ENCODE data around the gene CIB2.
A peak's percentile ranks its signal among the peaks of the same experiment; 100 is the strongest.

CIB2 gene

DNA sequence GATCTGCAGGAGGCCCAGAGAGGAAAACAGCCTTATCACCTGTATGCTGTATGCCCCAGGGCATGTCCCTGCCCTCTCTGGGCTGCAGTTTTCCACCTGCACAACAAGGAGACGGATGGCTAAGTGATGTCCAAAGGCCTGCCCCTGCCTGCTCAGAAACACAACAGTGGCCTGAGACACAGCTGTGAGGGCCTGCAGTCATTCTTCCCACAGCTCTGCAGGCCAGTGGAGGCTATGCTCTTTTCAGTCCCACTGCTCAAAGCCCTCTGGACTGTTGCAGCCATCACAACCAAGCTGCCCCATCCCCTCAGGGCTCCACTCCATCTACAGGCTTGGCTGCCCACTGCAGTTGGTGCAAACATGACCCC lies 48.5 kb downstream of the CIB2 start:
- DNase-seq = no peak

DNA sequence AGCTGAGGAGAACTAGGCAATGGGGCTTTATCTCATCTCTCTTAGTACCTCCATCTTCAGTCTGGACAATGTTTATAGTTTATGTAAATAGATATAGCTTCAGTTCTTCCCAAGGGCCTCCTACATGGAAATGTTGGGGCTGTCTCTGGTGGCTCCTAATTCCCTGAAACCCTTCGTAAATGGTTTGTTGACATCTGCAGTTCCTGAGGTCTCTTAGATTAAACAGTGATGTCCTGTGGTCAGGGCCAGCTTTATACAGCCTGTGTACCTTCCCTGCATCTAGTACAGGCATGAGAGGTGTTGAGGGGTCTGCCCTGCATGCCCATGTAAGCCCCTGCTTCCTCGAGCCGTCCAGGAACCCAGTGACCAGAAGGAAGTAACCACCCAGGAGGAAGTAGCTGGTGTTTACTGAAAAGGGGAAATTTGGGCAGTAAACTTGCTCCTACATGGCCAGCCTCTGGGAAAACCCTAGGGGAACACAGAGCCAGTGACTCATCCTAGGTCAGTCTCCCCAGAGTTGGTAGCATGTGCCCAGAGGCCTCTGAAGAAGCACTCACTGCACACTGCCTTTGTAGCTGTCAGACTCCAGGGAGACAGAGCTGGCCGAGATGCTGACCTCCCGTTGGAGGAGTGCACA lies 49.0 kb downstream of the CIB2 start:
- no peak for DNase-seq

DNA sequence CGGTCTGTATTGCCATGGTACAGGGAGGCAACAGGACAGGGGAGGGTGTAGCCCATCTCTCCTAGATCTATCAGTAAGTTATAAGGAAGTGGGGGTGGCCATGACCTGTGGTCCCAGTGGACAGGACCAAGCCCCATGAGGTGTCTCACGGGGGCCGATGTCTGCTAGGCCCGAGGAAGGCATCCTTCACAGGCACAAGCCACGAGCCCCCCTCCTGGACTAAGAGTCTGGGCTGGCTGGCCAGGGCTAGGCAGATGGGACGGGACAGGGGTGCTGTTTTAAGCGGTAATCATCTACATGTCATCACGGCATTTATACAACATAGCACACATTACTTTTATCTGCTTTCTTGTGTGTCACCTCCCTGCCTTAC lies 51.2 kb downstream of the CIB2 start:
- no peak for DNase-seq

DNA sequence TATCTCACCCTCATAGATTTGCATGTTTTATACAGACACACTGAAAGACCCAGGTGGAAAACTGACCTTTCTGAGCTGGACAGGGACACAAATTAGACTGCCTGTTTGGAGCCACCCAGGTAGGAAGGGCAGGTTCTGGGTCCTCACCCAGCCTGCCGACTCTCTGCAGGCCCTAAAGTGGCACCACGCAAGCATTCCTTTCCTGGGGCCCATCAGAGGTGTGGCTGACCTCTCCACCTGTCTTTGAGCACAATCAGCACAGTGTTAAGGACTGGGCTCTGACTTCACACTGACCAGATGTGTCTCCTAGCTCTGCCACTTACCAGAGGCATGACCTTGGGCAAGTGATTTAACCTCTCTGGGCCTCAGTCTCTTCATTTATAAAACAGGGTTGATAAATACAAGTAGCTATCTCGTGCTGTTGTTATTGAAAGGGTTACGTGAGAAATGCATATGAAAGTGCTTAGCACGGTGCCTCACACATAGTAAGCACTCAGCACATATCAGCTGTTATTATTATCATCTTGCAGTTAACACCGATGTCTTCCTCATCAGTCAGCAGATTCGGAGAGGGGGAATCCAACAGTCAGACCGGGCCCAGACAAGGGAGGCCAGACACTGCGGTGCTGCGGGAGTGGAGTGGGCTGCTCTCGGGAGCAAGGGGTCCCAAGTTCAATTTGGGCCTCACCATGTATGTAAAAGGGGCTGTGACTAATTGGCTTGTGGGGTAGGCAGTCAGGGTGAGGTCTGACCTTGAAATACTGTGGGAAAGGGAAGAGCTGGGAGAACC lies 51.8 kb downstream of the CIB2 start:
- no peak for DNase-seq

DNA sequence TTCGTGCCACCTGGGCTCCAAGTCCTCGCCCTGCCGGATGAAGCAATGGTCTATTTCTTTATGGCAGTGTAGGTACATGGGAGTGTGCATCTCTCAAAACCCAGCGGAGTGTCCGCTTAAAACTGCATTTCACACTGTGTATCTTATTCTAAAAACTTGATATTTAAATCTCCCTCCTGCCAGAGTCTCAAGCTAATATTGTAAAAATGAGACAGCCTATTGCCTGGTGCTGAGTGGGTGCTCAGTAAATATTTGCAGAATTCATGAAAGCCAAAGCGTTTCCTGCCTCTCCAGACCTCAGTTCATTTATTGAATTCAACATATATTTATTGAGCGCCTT lies 53.4 kb downstream of the CIB2 start:
- no peak for DNase-seq

DNA sequence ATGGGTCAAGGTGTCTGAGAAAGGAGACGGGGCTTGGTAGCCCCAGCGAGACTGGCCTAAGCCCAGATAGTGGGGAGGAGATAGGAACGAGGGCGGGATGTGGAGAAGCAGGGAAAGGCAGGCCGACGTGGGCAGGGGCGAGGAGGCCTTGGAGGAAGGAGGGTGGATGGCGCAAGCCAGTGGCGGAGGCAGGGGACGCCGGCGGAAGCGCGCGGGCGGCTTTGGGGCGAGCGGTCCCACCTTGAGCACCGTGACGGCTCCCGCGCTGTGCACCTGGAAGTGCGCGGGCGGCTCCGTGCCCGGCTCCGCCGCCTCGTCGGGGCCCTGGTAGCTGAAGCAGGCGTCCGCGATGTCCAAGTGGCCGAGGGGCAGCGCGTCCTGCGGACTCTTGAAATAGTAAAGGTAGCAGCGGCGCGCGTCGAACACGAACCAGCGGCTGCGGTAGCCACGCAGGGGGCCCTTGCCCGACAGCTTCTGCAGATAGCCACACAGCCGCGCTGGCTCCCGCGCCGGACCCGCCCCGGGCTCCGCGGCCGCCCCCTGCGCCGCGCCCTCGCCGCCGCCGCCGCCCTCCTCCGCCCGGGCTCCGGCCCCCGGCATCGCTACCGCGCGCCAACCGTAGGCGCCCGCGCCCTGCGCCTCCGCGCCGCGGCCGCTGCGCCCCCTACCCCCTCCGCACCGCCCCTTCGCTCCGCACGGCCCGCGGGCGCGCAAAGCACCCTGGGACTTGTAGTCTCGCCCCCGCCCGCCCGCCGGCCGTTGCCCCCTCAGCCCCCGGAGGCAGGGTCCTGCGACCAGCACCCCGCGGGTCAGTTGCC lies 54.0 kb downstream of the CIB2 start, which contains the start of gene TBC1D2B:
TSS of gene TBC1D2B (minus strand) at position 659 of the 818 bp plus-strand sequence. CDS start at position 600, 59 bp downstream.
- DNase-seq = peak; percentile 58

DNA sequence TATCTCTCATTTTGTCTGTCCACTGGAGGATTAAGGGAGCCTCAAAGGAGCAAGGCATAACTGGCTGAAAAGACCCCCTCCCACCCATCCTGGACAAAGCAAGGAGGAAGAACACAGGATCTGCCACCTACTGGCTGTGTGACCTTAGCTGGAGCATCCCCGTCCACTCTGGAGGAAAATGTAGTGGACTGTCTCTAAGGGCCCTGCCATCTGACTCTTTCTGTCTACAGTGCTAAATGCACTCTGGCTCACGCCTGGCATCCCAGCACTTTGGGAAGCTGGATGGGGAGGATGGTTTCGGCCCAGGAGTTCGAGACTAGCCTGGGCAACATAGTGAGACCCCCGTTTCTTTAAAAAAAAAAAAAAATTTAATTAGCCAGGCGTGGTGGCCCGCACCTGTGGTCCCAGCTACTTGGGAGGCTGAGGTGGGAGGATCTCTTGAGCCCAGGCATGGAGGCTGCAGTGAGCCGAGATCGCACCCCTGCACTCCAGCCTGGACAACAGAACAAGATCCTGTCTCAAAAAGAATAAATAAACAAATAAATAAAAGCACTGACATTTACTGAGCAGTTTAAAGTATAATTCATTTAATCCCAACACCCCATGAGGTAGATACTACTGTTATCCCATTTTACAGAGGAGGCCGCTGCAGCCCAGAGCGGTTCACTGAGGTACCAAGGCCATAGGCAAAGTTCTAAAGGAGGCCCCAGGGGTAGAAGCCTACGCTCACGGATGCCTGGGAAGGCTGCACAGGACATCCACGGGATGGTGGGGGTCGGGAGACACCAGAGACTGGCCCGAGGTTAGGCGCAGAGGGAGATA lies 54.8 kb downstream of the CIB2 start:
- no peak for DNase-seq

DNA sequence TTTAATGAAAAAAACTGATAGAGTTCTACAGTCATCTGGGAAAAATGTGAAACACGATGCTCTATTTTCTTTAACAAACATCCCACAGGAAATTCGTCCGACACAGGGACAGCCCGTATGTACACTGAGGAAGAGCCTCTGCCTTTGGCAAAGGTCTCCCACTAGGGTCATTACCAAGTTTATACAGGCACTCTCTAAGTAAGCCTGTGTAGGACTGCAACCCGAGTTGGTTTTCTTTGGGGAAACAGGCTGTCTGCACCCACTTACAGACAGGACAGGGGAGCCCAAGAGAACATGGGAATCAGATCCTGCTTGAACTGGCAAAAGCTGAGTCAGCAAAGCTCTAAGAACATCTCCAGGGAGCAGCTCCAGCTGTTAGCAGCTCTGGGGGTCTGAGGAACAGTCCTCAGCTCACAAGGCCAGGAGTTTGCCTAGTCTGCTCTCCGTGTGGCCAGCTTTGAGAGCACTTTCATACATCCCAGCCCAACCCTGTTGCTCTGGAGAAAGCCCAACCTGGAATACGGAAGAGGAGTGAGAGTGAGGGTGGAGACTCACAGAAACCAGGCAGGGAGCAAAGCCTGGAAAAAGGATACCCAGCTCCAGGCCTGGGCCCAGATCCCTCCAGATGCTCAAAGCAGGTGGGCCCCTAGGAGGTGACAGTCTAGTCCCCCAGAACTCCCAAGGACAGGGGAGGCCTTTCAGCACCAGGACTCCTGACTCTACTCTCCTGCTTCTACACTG lies 55.6 kb downstream of the CIB2 start:
- peak; percentile 81 for DNase-seq

DNA sequence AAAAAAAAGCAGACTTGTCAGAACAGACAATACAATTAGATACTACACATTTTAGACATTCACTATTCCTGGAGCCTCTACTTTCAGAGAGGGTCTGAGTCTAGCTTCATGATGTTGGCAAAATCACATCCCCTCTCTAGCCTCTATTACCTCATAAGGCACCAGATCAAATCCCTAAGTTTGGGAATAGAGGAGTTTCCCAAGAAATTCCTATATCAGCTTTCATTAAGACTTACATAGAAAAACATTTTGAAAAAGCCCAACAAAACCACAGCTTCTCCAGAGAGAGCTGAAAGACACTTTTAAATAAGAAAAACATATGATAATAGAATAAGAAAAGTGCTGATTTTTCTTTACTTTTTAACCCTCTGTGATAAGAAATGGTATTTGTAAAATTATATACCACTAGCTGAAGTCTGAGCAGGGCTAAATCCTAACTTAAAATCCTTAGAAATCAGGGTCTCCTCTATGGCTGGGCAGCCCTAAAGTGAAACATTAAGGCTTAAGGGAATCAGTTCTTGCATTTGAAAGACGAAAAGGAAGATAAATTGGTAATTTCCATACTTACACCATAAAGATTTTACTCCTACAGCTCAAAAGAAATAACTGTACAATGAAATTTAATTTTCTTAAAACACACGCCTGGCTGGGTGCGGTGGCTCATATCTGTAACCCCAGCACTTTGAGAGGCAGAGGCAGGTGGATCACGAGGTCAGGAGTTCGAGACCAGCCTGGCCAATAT lies 58.0 kb downstream of the CIB2 start:
- no peak for DNase-seq

DNA sequence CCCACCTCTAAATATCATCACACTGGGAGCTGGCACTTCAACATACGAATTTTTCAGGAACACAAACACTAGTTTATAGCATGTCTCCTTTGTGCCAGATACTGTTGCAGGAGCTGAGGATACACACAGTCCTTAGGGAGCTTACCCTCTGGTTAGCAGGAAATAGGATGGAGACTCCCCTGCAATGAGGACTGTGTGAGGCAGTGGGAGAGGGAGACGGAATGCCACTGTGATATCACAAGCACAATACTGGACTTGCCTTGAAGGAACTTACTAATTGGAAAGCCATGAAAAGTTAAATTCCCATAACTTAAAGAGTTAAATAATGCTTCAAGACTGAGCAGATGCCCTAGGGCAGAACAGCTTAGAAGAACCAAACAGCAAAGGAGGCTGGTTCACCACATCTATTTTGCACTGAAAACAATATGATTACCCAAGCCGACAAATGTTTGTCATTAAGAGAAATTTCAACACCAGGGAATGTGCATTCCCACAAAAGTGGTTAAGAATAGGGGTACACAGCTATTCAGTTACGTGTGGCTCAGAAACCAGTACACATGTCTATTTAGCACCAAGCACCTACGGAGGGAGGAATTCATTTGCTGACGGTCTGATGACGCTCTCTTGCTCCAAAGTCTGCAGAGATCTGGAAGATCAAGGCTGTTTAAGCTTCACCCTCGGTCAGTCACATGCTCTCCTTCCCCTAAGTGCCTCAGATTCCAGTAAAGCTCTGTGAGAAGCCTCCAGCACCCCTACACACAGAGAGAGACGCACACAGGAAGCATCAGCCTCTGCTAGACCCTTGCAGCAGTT lies 59.0 kb downstream of the CIB2 start:
- no peak for DNase-seq

DNA sequence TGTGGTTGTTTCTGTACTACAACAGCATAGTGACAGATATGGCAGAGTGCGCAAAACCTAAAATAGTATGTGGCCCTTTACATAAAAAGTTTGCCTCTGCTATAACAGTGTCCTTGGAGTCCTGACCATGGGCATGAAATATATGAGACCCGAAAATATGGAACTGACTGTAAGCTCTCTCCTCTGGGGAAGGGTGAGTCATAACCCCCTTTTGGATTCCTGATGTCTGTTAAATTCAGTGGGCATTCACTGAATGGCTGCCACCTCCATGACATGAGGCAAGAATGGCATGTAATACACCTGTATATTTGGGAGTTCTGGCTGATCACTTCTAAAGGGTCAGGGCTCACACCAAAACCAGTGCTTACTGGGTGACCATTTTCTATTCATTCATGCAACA lies 59.9 kb downstream of the CIB2 start:
- no peak for DNase-seq

DNA sequence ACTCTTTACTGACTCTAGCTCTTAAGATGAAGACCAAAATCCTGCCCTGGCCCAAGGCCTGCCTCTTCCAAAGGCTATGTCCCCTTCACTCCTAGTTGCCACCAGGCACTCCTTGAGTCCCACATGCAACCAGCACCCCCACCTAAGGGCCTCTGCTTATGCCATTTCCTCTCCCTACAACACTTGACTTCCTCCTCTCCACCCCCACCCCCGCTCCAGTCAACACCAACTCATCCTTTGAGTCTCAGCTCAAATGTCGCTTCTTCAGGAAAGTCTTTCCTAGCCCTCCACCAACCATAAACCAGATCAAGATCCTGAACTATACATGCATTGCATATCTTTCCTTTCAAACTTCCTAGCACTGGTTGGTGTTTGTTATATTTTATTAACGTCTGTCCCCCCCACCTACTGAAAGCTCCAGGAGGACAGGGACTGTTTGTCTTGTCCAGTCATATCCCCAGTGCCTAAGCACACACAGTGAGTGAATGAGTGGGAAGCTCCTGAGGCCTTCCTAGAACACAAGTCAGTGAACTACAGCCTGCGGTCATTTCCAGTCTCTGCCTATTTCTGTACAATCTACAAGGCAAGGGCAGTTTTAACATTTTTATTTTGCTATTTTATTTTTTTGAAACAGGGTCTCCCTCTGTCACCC lies 61.1 kb downstream of the CIB2 start:
- DNase-seq = no peak

DNA sequence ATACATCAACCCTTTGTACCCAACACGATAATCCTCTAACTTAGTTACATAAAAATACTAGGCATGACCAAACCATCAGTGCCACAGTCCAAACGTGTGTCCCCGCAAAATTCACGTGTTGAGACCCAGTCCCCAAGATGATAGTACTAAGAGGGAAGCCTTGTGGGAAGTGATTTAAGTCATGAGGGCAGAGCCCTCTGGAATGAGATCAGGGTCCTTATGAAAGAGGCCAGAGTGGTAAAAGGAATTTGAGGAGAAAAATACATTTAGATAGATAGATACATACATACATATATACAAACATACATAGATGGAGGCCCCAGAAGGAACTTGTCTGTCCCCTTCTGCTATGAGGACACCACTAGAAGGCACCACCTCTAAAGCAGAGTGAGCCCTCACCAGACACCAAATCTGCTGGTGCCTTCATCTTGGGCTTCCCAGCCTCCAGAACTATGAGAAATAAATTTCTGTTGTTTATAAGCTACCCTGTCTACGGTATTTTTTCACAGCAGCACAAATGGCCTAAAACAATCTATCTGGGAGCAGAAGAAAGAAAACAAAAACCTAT lies 61.7 kb downstream of the CIB2 start:
- DNase-seq = no peak

DNA sequence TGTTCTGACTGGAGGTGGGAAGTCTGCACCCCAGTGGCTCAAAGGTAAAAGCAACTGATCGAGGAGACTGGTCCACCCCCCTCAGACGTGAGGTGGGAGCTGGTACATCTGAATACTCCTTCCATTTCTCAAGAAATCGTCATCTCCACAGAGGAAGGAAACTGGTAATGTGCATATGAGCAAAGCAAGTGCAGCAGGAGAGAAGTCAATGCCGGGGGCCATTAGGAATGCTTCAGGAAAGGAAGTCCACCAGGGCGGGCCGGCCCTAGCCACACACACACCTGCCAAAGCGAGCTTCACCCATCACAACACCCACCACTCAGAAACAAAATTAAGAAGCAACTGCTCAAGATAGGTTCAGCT lies 62.2 kb downstream of the CIB2 start:
- no peak for DNase-seq

DNA sequence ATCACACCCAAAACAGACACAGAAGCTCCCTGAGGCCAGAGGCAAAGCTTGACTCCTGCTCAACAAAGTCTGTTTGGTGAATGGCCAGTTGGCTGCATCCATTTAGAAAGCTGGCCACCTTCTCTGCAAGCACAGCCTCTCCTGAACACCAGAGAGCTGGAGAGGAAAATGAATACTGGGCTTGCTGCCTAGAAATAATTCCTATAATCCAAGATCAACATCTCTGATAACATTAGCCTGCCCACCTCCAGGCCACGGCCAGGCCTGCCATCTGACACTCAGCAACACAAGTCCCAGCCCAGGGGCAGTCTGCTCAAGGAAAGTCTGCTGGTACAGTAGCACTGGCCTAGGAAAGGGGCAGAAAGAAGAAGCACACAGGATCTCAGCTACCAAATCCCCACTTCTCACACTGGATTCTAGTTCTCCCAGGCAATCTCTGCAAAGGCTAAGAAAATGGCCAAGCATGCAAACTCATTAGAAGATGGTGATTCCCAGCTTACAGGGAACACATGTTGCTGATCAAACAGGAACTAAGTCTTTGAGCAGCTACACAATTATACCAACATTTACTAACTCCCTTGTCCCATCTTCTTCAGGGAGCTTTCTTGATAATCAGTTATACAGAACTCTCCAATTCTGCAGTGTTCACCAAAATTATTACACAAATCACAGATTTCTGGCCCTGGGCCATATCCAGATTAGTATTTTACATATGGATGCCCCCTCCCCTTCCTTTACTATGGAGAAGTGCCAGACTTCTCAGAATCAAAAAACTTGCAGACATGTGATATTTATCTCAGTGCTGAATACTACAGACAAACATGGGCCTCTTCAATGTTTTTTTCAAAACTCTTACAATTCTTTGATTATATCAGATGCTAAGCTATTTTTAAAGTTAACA lies 63.7 kb downstream of the CIB2 start:
- DNase-seq = no peak

DNA sequence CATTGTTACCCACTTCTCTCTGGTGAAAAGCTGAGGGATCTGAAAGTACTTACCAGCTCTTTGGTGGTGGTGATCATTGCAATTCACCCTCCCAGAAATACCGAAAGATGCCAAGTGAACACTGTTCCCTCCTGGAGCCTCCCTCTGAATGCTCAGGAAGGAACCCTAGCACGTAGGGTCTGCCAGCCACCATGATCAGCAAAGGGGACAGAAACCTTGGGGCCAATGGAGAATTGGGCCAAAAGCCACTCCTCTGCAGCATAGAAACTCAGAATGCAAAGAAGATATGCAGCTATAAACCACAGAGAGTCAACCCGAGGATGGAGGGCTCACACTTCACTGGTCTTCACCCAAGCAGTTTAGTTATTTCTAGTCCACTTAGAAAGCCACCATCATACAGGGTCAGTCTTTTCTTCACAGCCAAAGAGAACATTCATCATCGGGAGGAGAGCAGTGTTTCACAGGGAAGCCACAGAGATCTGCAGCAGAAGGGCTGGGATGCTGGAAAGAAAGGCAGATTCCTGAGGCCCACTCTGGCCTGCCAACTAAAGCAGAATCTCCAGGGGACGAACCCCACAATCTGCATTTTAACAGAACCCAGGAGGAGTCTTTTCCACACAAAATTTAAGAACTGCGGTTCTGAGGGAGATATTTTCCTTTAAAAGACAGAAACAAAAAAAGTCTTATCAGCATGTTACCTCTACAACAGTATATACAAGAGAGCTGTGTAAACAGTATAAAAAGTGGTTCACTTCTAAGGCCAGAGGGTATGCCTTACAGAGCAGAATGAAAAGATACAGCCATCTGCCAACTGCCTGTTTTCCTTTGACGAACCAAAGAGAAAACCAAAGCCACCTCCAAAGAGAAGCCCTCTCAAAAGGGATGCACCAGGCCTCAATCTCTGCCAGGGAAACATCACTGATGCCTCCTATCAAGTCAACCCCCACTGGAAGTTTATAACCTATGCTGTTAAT lies 65.0 kb downstream of the CIB2 start:
- no peak for DNase-seq

DNA sequence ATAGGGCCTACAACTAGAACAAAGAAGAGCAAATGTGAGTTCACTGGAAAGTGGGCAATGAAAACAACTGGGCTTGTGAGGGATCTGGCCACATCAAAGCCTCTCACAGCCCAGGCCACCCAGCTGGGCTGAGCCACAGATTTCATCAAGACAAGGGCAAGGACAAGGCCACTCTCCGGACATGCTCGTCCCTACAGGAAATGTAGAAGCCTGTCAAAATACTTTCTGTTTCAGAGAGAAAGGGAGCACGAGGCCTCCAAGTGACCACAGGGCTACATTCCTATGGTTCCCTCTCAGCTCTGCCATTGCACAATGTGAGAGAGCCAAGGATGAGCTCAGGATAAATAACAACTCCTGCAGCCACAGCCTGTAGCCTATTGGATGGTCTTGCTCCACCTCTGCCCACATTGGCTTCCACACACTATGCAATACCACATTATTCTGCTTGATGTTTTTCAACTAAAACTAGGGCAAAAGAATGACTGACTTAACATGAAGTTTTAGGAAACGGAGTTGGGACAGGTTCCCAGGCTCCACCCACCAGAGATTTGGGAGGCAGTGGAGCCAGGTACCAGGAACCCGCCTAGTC lies 65.9 kb downstream of the CIB2 start:
- peak; percentile 97 for DNase-seq

Measured in kidney glomerular epithelial cell (primary cell).